HEK293 (cell line): ENCODE results near the gene CYB561D2.
A peak's percentile ranks its signal among the peaks of the same experiment; 100 is the strongest.

ENCODE experiments used
- BCL11A ChIP-seq: fragments of 450-650 bp; formaldehyde crosslinking; IDR thresholded peaks from 2 replicates; pipeline ENCODE4 v1.5.1; 2016; ENCODE audit warnings: low read depth, missing biosample characterization, missing genetic modification characterization
- PATZ1 ChIP-seq: fragments of 450-650 bp; formaldehyde crosslinking; IDR thresholded peaks from 2 replicates; pipeline ENCODE4 v1.5.1; 2016; ENCODE audit warnings: missing biosample characterization, missing genetic modification characterization
- SP2 ChIP-seq: fragments of 450-650 bp; formaldehyde crosslinking; IDR thresholded peaks from 2 replicates; pipeline ENCODE4 v1.5.1; 2016; ENCODE audit warnings: missing biosample characterization, missing genetic modification characterization
- TCF7L2 ChIP-seq: IDR thresholded peaks from 2 replicates; pipeline ENCODE4 v1.6.1; 2011; ENCODE audit warnings: low read depth, mild to moderate bottlenecking, inconsistent platforms, low read length, moderate library complexity, borderline replicate concordance
- YY2 ChIP-seq: fragments of 450-650 bp; formaldehyde crosslinking; IDR thresholded peaks from 2 replicates; pipeline ENCODE4 v1.5.1; 2016; ENCODE audit warnings: missing biosample characterization, missing genetic modification characterization
- ZBTB48 ChIP-seq: fragments of 450-650 bp; formaldehyde crosslinking; IDR thresholded peaks from 2 replicates; pipeline ENCODE4 v1.5.1; 2016; ENCODE audit warnings: missing biosample characterization, missing genetic modification characterization
- ZBTB49 ChIP-seq: fragments of 450-650 bp; formaldehyde crosslinking; IDR thresholded peaks from 2 replicates; pipeline ENCODE4 v1.5.1; 2016; ENCODE audit warnings: missing biosample characterization, missing genetic modification characterization, low read depth
- ZNF26 ChIP-seq: fragments of 450-650 bp; formaldehyde crosslinking; IDR thresholded peaks from 2 replicates; pipeline ENCODE4 v1.5.1; 2016; ENCODE audit warnings: missing biosample characterization, missing genetic modification characterization
- ZNF274 ChIP-seq, 2 experiments: fragments of 200-500 bp in 1 of 2; fragments of 450-650 bp in 1 of 2; sonication (Bioruptor generic) in 1 of 2; formaldehyde crosslinking in 1 of 2; IDR thresholded peaks; 2 replicates each; pipeline versions ENCODE4 v1.5.1 to v1.6.1; 2014 to 2016; ENCODE audit warnings: borderline replicate concordance in 1 of 2, inconsistent platforms in 1 of 2, low read length in 1 of 2, missing biosample characterization in 1 of 2, missing genetic modification characterization in 1 of 2
- ZNF335 ChIP-seq: fragments of 450-650 bp; formaldehyde crosslinking; conservative IDR thresholded peaks from 2 replicates; pipeline ENCODE4 v1.5.1; 2016; ENCODE audit warnings: missing biosample characterization, missing genetic modification characterization
- ZNF433 ChIP-seq: fragments of 450-650 bp; formaldehyde crosslinking; IDR thresholded peaks from 2 replicates; pipeline ENCODE4 v1.5.1; 2016; ENCODE audit warnings: missing biosample characterization, missing genetic modification characterization, low read depth
- ZNF488 ChIP-seq: fragments of 450-650 bp; formaldehyde crosslinking; IDR thresholded peaks from 2 replicates; pipeline ENCODE4 v1.5.1; 2016; ENCODE audit warnings: missing biosample characterization, missing genetic modification characterization
- ZNF544 ChIP-seq: fragments of 450-650 bp; formaldehyde crosslinking; IDR thresholded peaks from 2 replicates; pipeline ENCODE4 v1.5.0; 2017; ENCODE audit warnings: missing biosample characterization, missing genetic modification characterization
- ZNF560 ChIP-seq: fragments of 450-650 bp; formaldehyde crosslinking; IDR thresholded peaks from 2 replicates; pipeline ENCODE4 v1.5.1; 2017; ENCODE audit warnings: missing biosample characterization, missing genetic modification characterization, borderline replicate concordance
- ZNF600 ChIP-seq: fragments of 450-650 bp; formaldehyde crosslinking; IDR thresholded peaks from 2 replicates; pipeline ENCODE4 v1.5.1; 2016; ENCODE audit warnings: missing biosample characterization, missing genetic modification characterization
- ZNF610 ChIP-seq: fragments of 450-650 bp; formaldehyde crosslinking; IDR thresholded peaks from 2 replicates; pipeline ENCODE4 v1.5.1; 2016; ENCODE audit warnings: missing biosample characterization, missing genetic modification characterization, borderline replicate concordance
- ZNF664 ChIP-seq: fragments of 450-650 bp; formaldehyde crosslinking; IDR thresholded peaks from 2 replicates; pipeline ENCODE4 v1.5.1; 2016; ENCODE audit warnings: missing biosample characterization, missing genetic modification characterization
- ZNF670 ChIP-seq: fragments of 450-650 bp; formaldehyde crosslinking; IDR thresholded peaks from 2 replicates; pipeline ENCODE4 v1.5.1; 2016; ENCODE audit warnings: missing biosample characterization, missing genetic modification characterization, low read depth
- ZNF677 ChIP-seq: fragments of 450-650 bp; IDR thresholded peaks from 2 replicates; pipeline ENCODE4 v1.5.0; 2018; ENCODE audit warnings: missing biosample characterization, mild to moderate bottlenecking, missing genetic modification characterization, moderate library complexity
- ZNF704 ChIP-seq: fragments of 450-650 bp; formaldehyde crosslinking; IDR thresholded peaks from 2 replicates; pipeline ENCODE4 v1.5.1; 2016; ENCODE audit warnings: missing biosample characterization, missing genetic modification characterization
- ZNF707 ChIP-seq: fragments of 450-650 bp; formaldehyde crosslinking; IDR thresholded peaks from 2 replicates; pipeline ENCODE4 v1.5.1; 2016; ENCODE audit warnings: missing biosample characterization, missing genetic modification characterization
- ZXDB ChIP-seq: fragments of 450-650 bp; formaldehyde crosslinking; IDR thresholded peaks from 2 replicates; pipeline ENCODE4 v1.5.1; 2016; ENCODE audit warnings: missing biosample characterization, missing genetic modification characterization
- TF ChIP-seq, protein P1 (sequence below): fragments of 450-650 bp; formaldehyde crosslinking; IDR thresholded peaks from 2 replicates; pipeline ENCODE4 v1.5.1; 2016; ENCODE audit warnings: missing biosample characterization, missing genetic modification characterization
- TF ChIP-seq, protein P2 (sequence below): fragments of 450-650 bp; formaldehyde crosslinking; IDR thresholded peaks from 2 replicates; pipeline ENCODE4 v1.5.1; 2017; ENCODE audit warnings: missing biosample characterization, mild to moderate bottlenecking, missing genetic modification characterization, moderate library complexity
- TF ChIP-seq, protein P3 (sequence below): fragments of 450-650 bp; formaldehyde crosslinking; IDR thresholded peaks from 2 replicates; pipeline ENCODE4 v1.5.1; 2016; ENCODE audit warnings: missing biosample characterization, missing genetic modification characterization

The CYB561D2 gene

DNA sequence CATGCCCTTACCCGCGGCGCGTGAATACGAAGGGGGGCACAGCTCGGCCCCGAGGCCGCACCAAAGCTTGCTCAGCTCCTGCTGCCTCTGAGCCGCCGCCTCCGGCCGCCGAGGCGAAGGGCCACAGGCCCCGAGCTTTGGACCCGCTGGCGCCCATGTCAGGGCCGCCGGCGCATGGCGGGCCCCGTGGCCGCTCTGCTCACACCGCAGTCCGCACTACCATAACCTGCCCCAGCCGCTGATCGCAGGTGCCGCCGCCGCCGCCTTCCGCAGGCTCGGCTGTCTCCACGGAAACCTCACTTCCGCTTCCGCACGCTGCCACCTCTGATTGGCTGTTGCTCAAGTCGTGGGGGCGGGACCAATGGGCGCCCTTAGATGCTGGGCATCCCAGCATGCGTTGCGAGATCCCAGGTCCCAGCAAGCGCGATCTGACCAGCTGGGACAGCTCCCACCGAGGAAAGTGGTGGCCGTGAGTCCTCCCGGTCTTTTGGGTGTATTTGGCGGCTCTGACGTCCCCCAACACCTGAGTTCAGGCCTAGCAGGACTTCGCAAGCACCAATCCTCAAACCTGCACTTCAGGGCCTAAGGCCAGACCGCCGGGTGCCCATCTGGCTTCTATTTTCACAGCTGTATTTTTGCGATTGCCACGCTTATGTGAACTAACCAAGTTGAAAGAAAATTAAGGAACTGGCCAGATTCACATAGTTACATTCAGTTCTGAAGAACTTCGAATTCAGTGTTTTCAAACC, 22.5 kb upstream of the CYB561D2 start, which contains the start of gene TUSC2 (continued):
- TF ChIP-seq, protein P1, sequence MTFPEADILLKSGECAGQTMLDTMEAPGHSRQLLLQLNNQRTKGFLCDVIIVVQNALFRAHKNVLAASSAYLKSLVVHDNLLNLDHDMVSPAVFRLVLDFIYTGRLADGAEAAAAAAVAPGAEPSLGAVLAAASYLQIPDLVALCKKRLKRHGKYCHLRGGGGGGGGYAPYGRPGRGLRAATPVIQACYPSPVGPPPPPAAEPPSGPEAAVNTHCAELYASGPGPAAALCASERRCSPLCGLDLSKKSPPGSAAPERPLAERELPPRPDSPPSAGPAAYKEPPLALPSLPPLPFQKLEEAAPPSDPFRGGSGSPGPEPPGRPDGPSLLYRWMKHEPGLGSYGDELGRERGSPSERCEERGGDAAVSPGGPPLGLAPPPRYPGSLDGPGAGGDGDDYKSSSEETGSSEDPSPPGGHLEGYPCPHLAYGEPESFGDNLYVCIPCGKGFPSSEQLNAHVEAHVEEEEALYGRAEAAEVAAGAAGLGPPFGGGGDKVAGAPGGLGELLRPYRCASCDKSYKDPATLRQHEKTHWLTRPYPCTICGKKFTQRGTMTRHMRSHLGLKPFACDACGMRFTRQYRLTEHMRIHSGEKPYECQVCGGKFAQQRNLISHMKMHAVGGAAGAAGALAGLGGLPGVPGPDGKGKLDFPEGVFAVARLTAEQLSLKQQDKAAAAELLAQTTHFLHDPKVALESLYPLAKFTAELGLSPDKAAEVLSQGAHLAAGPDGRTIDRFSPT (tag by site-specific recombination): 0 out of 2 replicates have a peak, but pooled peaks have one; percentile 33
- TF ChIP-seq ZNF664 (tag by site-specific recombination): no peak
- TF ChIP-seq ZNF677 (tag by site-specific recombination): no peak
- TF ChIP-seq ZNF26 (tag by site-specific recombination): no peak
- no peak for TF ChIP-seq ZNF707 (tag by site-specific recombination)
- peak; percentile 67 for TF ChIP-seq ZNF600 (tag by site-specific recombination)
- no peak for TF ChIP-seq ZNF560 (tag by site-specific recombination)
- no peak for TF ChIP-seq ZNF670 (tag by site-specific recombination)
- TF ChIP-seq TCF7L2: no peak
- TF ChIP-seq ZNF610 (tag by site-specific recombination): no peak
- no peak for TF ChIP-seq ZBTB48 (tag by site-specific recombination)
- peak; percentile 64 for TF ChIP-seq ZNF335
- TF ChIP-seq ZNF433 (tag by site-specific recombination): no peak
- 0 out of 2 replicates have a peak, but pooled peaks have one; percentile 32 for TF ChIP-seq YY2
- no peak for TF ChIP-seq ZNF274 (IDR thresholded peaks at IDR 0.05; ENCODE audit: low read length)
- TF ChIP-seq ZNF274 (tag by site-specific recombination; IDR thresholded peaks at IDR 0.05; ENCODE audit: borderline replicate concordance): no peak
- TF ChIP-seq, protein P2, sequence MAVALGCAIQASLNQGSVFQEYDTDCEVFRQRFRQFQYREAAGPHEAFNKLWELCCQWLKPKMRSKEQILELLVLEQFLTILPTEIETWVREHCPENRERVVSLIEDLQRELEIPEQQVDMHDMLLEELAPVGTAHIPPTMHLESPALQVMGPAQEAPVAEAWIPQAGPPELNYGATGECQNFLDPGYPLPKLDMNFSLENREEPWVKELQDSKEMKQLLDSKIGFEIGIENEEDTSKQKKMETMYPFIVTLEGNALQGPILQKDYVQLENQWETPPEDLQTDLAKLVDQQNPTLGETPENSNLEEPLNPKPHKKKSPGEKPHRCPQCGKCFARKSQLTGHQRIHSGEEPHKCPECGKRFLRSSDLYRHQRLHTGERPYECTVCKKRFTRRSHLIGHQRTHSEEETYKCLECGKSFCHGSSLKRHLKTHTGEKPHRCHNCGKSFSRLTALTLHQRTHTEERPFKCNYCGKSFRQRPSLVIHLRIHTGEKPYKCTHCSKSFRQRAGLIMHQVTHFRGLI (tag by site-specific recombination): no peak
- TF ChIP-seq ZNF544 (tag by site-specific recombination): no peak
- TF ChIP-seq ZBTB49 (tag by site-specific recombination): no peak
- TF ChIP-seq PATZ1 (tag by site-specific recombination): no peak
- peak; percentile 93 for TF ChIP-seq SP2
- no peak for TF ChIP-seq ZNF704
- no peak for TF ChIP-seq BCL11A (tag by site-specific recombination)
- TF ChIP-seq ZNF488 (tag by site-specific recombination): no peak
- TF ChIP-seq, protein P3, sequence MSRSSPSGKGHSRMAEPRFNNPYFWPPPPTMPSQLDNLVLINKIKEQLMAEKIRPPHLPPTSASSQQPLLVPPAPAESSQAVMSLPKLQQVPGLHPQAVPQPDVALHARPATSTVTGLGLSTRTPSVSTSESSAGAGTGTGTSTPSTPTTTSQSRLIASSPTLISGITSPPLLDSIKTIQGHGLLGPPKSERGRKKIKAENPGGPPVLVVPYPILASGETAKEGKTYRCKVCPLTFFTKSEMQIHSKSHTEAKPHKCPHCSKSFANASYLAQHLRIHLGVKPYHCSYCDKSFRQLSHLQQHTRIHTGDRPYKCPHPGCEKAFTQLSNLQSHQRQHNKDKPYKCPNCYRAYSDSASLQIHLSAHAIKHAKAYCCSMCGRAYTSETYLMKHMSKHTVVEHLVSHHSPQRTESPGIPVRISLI (tag by site-specific recombination): no peak
- TF ChIP-seq ZXDB: 0 out of 2 replicates have a peak, but pooled peaks have one; percentile 15
